ENCODE measurements around the gene PRDX1.
A peak's percentile ranks its signal among the peaks of the same experiment; 100 is the strongest.

The PRDX1 gene

GRCh38 chr1:45521413-45522323 lies at the start of gene PRDX1:
PRDX1 (minus strand) TSS chr1:45521884; CDS start chr1:45519043, 2,841 bp downstream.
- DNase-seq (ENCODE audit: low read depth in 2 of 2), result peak; percentile 93 to 96

- DNase-seq (ENCODE audit: low read depth in 2 of 2), result no peak
Observed at GRCh38 chr1:45570631-45571030, 48.9 kb upstream of the PRDX1 start.

- DNase-seq (ENCODE audit: low read depth in 2 of 2), result peak; percentile 27 to 51
Observed at GRCh38 chr1:45569962-45570581, 48.4 kb upstream of the PRDX1 start.

- no peak for DNase-seq (ENCODE audit: low read depth in 2 of 2)
Observed at GRCh38 chr1:45569571-45569961, 47.9 kb upstream of the PRDX1 start.

- DNase-seq (ENCODE audit: low read depth in 2 of 2), result no peak
Observed at GRCh38 chr1:45568421-45568820, 46.7 kb upstream of the PRDX1 start.

- no peak for DNase-seq (ENCODE audit: low read depth in 2 of 2)
Observed at GRCh38 chr1:45567911-45568310, 46.2 kb upstream of the PRDX1 start.

- DNase-seq (ENCODE audit: low read depth in 2 of 2), result no peak
Observed at GRCh38 chr1:45566722-45567121, 45.0 kb upstream of the PRDX1 start.

- no peak for DNase-seq (ENCODE audit: low read depth in 2 of 2)
Observed at GRCh38 chr1:45563843-45564242, 42.2 kb upstream of the PRDX1 start.

GRCh38 chr1:45557422-45557944 lies 35.8 kb upstream of the PRDX1 start:
- no peak for DNase-seq (ENCODE audit: low read depth in 2 of 2)

- no peak for DNase-seq (ENCODE audit: low read depth in 2 of 2)
Observed at GRCh38 chr1:45554198-45554597, 32.5 kb upstream of the PRDX1 start.

- no peak for DNase-seq (ENCODE audit: low read depth in 2 of 2)
Observed at GRCh38 chr1:45552331-45552730, 30.6 kb upstream of the PRDX1 start.

GRCh38 chr1:45551684-45552083 lies 30.0 kb upstream of the PRDX1 start:
- DNase-seq (ENCODE audit: low read depth in 2 of 2), result no peak

GRCh38 chr1:45550401-45551351 lies 29.0 kb upstream of the PRDX1 start, which contains the start of gene AKR1A1:
AKR1A1 (plus strand) TSS chr1:45550826; CDS start chr1:45561795, 10,969 bp downstream.
- DNase-seq (ENCODE audit: low read depth in 2 of 2), result peak; percentile 85 to 86

- DNase-seq (ENCODE audit: low read depth in 2 of 2), result no peak
Observed at GRCh38 chr1:45545553-45546310, 24.0 kb upstream of the PRDX1 start.

GRCh38 chr1:45545019-45545493 lies 23.4 kb upstream of the PRDX1 start:
- DNase-seq (ENCODE audit: low read depth in 2 of 2), result peak in 1 of 2 donors; percentile 28

- no peak for DNase-seq (ENCODE audit: low read depth in 2 of 2)
Observed at GRCh38 chr1:45544530-45544929, 22.8 kb upstream of the PRDX1 start.

- peak; percentile 53 to 58 for DNase-seq (ENCODE audit: low read depth in 2 of 2)
Observed at GRCh38 chr1:45543581-45544417, 22.1 kb upstream of the PRDX1 start.

GRCh38 chr1:45542591-45542990 lies 20.9 kb upstream of the PRDX1 start:
- DNase-seq (ENCODE audit: low read depth in 2 of 2), result no peak

- no peak for DNase-seq (ENCODE audit: low read depth in 2 of 2)
Observed at GRCh38 chr1:45541193-45541592, 19.5 kb upstream of the PRDX1 start.

- DNase-seq (ENCODE audit: low read depth in 2 of 2), result no peak
Observed at GRCh38 chr1:45536886-45537285, 15.2 kb upstream of the PRDX1 start.

Data from stimulated activated CD8-positive, alpha-beta memory T cell treated with anti-CD3 and anti-CD28 coated beads, Interleukin-2, amount 100 ng/mL, for 48 hours (primary cell).